Jurkat, Clone E6-1 (cell line): ENCODE measurements around the gene DNAJB13.
A peak's percentile ranks its signal among the peaks of the same experiment; 100 is the strongest.

Experiments used
- DNase-seq: peaks from one replicate; pipeline ENCODE4 v3.0.0-alpha.2; 2011; ENCODE audit warnings: low read depth, low spot score
- H3K4me3 ChIP-seq: 2 replicates; pipeline ENCODE4 v1.5.1; 2011; ENCODE audit warnings: mild to moderate bottlenecking, low read length, control low read depth, moderate library complexity

The DNAJB13 gene

DNA sequence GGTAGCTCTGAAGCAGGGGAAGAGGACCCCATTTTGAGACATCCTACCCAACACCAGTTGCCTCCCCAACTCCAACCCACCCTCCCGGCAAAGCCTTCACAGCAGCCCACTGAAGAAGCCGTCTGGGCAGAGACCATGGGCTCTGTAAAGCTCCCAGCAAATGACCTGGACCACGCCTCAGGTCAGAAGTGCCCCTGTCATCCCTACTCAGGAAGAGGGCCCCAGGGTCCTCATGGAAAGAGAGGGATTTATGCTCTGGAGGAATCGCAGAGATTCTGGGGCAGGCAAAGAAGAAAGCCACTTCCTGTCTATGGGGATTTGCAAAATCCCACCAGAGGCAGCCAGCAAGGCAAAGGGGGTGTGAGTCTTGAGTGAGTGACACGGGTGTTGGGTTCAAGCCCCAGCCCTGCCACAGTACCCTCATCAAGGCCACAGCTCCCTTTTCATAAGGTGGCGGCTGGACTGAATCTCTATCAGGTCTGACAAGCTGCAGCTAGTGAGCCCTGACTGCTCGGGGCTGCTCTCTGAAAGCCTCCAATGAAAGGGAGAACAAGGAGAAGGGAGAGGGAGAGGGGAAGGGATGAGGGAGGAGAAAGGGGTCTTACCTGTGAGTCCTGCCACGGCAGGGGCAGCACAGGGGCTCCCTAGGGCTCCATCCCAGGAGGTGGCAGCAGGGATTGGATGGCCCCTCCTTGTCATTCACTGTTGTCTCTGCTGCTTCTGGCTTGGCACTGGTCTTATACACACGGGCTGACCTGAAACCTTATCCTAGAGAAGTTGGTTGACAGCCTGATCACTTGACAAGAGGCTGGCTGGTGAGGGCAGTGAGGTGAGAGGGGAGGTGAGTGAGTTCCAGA lies 57.8 kb downstream of the DNAJB13 start, which contains the start of gene UCP3:
UCP3 (minus strand) TSS at position 713 of the 857 bp plus-strand sequence. CDS start 2,043 bp downstream, outside the sequence.
- DNase-seq = peak; percentile 59
- H3K4me3 ChIP-seq = no peak within 1 kb of the TSS

GRCh38 chr11:74009230-74009547 lies 58.4 kb downstream of the DNAJB13 start:
- H3K4me3 ChIP-seq = no peak overlapping the region
- no peak for DNase-seq

DNA sequence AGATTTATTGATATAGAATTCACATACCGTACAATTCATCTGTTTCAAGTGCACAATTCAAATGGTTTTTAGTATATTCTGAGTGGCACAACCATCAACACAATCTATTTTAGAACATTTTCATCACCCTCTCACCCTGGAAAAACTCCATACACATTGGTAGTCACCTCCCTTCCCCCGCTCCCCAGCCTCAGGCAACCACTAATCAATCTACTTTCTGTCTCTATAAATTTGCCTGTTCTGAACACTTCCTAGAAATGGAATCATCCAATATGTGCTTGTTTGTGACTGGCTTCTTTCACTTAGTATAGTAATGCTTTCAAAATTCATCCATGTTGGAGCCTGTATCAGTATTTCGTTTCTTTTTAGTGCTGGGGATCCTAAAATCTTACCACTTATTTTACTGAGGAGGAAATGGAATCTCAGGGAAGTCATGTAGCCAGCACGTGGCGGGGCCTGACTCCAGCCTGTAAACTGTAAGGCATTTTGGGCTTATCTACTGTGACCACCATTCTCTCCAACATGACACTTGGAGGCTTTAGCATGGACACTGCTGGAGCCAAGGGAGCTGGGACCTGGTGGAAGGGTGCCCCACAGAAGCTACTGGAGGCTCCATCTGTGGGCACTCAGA lies 59.0 kb downstream of the DNAJB13 start:
- no peak for DNase-seq
- no peak overlapping the region for H3K4me3 ChIP-seq

DNA sequence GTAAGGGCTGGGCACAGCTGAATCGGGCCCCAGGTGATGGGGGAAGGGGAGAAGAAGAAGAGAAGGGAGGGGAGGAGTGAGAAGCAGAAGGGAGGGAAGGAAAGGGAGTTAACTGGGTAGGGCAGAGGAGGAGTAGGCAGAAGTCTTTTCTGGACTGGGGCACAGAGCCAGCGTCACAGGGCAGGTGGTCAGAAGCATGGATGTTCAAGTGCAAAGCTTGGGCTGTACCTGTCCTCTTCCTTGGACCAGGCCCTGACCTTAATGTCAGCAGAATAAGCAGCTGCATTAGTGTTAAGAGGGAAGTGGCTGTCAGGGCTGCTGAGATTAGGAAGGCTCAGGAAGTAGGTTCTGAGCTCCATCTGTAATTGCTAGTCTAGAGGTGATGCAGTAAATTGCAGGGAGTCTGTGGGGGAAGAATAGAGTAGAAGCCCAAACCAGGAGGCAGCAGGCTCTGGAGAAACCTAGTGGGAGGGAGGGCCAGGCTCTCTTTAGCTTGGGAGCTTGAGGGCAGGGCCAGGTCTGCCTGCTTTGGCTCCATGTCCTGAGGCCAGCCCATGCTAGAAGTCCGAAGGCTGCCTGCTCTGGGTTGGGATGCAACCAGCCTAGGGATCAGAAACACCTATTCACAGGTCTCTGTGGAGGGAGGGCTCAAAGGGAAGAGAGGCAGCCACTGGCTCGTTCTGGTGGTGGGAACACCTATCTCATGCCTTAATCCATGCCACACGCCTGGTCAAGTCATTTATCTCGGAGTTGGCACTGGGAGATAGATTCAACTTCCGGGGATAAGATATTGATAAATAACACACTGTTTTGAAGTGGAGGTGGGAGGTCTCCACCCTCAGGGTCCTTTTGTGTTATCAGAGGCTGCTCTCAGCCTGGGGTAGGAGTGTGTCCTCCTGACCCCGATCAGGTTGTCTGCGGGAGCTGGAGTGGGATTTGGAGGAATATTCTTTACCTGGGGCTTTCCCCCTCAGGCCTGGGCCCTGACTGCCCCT lies 59.8 kb downstream of the DNAJB13 start:
- DNase-seq = no peak
- no peak overlapping the region for H3K4me3 ChIP-seq

DNA sequence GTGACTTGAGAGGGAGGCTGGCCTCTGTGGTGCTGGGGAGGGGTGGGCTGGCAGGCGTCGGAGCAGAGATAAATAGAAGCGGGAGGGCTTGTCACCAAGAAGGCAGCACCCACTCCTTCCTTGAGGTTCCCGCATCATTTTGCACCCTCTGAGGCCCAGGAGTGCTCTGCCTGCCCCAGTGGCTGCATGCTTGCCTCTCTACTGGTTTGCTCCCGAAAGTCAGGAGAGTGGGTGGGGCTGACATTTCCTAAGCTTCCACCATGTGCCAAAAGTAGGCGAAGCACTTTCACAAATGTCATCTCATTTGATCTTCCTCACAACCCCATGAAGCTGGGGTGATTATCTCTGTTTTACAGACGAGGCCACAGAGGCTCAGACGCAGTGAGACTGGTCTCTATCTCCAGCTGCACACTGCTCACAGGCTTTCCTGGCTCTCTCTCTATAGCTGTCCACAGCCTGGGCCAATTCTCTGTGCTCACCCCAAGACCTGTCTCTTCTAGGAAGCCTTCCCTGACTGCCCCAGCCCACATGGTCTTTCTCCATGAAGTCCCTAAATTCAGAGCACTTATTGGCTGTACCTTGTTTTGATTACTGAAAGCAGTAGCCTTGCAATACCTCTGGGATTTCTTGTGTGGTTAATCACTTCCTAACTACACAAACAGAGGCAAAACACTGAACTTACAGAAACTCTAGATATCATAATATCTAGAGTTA lies 60.7 kb downstream of the DNAJB13 start:
- no peak overlapping the region for H3K4me3 ChIP-seq
- DNase-seq = peak; percentile 47

GRCh38 chr11:74012074-74012809 lies 61.4 kb downstream of the DNAJB13 start:
- H3K4me3 ChIP-seq = no peak overlapping the region
- DNase-seq = no peak

GRCh38 chr11:74013141-74013540 lies 62.3 kb downstream of the DNAJB13 start:
- DNase-seq = no peak
- H3K4me3 ChIP-seq = no peak overlapping the region

GRCh38 chr11:74014880-74015279 lies 64.1 kb downstream of the DNAJB13 start:
- no peak for DNase-seq
- H3K4me3 ChIP-seq = no peak overlapping the region

DNA sequence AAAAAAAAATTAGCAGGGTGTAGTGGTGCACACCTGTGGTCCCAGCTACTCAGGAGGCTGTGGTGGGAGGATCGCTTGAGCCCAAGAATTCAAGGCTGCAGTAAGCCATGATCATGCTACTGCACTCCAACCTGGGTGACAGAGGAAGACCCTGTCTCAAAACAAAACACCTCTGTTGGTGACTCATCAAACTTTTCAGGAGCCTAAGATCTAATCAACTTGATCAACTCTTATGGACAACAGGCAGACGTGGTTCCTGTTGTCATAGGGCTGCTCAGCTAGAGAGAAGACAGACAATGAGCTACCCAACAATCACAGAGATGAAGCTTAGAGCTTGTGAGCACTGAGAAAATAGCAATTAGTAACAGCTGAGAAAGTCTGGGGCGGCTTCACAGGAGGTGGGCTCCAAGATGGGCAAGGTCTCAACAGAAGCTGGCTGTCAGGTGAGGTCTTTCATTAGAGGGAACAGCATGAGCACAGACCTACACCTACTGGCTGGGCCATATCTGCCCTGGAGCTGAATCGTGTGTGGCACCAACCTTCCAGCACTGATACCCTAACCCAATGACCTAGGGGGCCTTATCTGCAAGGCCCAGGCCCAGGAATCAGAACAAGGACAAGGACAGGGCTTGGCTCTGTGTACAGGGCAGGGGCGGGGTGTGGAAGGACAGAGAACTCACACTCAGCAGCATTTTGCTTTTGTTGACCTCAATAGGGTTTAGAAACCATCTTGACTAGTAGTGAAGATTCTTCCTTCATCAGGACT lies 65.3 kb downstream of the DNAJB13 start:
- no peak overlapping the region for H3K4me3 ChIP-seq
- no peak for DNase-seq

- no peak for DNase-seq
- H3K4me3 ChIP-seq = no peak overlapping the region
These were observed 66.8 kb downstream of the DNAJB13 start for GRCh38 chr11:74017631-74018030.

GRCh38 chr11:74018331-74019005 lies 67.6 kb downstream of the DNAJB13 start:
- DNase-seq = no peak
- H3K4me3 ChIP-seq = no peak overlapping the region

- H3K4me3 ChIP-seq = no peak overlapping the region
These were observed 68.4 kb downstream of the DNAJB13 start for GRCh38 chr11:74019104-74019738.

GRCh38 chr11:74019860-74020259 lies 69.0 kb downstream of the DNAJB13 start:
- no peak for DNase-seq
- H3K4me3 ChIP-seq = no peak overlapping the region

More at GRCh38 chr11:74019104-74019738, 68.4 kb downstream of the DNAJB13 start:
- no peak for DNase-seq
